SU-DHL-6 (cell line): Measurements from ENCODE around the gene TAGLN.

Experiments
- CTCF ChIP-seq: fragments of 200-600 bp; sonication (generic); IDR thresholded peaks from one replicate; pipeline ENCODE4 v1.5.1; 2017; ENCODE audit warnings: antibody characterized with exemption, mild to moderate bottlenecking, low read length, moderate library complexity; ENCODE audit not compliant: insufficient read depth, poor library complexity, severe bottlenecking
- EZH2phosphoT487 ChIP-seq: fragments of 200-600 bp; sonication (generic), shearing (Covaris generic); conservative IDR thresholded peaks from 2 replicates; pipeline ENCODE4 v1.6.1; 2018; ENCODE audit warnings: mild to moderate bottlenecking, antibody characterized with exemption, low read length, moderate library complexity, mixed read lengths

GRCh38 chr11:117219001-117219400 is 19.8 kb downstream of the TAGLN start:
- TF ChIP-seq EZH2phosphoT487 (no peak), CTCF (no peak)
